HL-60/S4 (cell line): ENCODE data around the gene IGFL1.
"Not testable (repeated sequence)": the region's sequence is repeated elsewhere in the genome, so short reads cannot be mapped to it uniquely, and the experiment has no call there.

Source experiments
- in situ Hi-C: fragments of 300-500 bp; cut with MboI; formaldehyde crosslinking; loops from 2 replicates; pipeline ENCODE4 v1.14.3; 2022; ENCODE audit warnings: low sequenced_read_pairs

IGFL1 gene

DNA sequence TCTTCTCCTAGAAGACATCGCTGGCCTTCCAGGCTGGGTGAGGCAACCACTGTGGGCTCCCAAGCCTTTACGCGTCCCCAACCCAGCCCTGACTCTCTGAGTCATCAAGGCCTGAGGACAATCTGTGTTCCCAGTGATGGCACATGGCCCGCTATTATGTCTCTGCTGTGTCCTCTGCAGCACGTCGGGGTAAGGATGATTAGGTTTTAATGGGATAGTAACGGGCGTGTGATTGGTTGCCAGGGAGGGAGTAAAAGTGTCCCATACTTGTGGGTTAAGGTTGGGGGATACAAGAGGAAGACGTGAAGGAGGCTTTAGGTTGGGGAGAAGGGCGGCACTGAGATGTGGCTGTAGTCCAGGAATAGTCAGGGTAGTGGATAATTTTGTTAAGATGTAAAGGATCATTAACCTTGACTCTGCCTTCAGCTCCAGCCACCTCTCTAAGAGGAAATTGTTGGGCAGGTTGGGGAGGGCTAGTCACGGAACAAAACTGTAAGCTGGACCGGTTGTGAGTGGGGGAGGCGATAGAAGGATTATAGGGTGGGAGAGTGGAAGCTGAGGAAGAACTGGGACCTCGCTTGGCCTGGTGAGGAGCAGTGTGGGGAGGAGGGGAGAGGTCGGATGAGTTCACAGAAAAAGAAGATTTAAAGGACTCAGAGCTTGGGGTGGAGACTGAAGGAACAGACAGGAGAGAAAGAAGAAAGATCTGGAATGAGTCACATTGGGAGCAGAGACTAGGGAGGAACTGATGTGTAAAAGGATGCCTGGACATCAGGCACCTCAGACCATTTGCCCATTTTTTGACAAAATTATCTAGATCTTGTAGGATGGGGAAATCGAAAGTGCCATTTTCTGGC lies 27.9 kb upstream of the IGFL1 start:
- in situ Hi-C loops: no loop called here

DNA sequence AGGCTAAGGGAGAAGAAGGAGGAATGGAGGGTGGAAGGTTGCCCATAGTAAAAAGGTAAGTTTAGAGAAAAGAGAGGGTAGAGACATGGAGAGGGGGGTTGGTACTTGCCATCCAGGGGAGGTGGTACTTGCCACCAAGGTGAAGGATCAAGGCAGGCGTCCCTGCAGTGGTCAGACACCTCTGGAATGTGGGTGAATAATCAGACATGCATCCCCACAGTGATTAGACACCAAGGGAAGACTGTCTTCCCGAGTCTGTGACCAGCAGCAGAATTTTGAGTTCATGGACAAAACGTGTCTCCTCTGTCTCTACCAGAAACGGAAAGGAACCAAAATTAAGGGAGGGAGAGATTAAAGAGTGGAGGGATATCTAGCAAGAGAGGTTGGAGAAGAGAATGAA lies 27.1 kb upstream of the IGFL1 start:
- in situ Hi-C loops: no loop called here

DNA sequence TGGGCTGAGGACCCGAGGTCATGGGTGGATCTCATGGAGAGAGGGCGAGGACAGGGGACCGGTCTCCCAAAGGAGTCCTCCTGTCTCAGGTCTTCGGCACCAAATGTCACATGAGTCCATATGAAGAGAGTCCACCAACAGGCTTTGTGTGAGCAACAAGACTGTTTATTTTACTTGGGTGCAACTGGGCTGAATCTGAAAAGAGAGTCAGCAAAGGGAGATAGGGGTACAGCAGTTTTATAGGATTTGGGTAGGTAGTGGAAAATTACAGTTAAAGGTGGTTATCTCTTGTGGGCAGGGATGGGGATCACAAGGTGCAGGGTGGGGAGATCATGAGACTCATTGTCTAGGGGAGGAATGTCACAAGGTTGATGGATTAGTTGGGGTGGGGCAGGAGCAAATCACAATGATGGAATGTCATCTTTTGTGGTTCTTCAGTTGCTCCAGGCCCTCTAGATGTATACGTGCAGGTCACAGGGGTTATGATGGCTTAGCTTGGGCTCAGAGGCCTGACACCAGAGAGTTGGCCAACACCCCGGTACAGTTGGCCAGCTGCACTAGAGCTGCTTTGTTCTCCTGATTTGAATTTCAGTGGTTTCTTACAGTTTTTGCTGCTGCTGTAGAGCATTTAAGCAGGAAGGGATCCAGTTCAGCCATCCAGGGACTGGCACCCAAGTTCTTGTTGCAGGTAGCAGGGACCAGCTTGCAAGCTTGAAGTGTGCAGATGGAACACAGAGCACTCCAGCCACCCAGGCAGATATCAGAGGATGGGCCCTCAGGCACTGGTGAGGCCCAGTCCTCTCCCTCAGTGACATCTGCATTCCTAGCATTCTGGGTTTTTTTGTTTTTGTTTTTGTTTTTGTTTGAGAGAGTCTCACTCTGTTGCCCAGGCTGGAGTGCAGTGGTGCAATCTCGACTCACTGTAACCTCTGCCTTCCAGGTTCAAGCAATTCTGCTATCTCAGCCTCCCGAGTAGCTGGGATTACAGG lies 26.4 kb upstream of the IGFL1 start:
- in situ Hi-C loops: no loop called here

DNA sequence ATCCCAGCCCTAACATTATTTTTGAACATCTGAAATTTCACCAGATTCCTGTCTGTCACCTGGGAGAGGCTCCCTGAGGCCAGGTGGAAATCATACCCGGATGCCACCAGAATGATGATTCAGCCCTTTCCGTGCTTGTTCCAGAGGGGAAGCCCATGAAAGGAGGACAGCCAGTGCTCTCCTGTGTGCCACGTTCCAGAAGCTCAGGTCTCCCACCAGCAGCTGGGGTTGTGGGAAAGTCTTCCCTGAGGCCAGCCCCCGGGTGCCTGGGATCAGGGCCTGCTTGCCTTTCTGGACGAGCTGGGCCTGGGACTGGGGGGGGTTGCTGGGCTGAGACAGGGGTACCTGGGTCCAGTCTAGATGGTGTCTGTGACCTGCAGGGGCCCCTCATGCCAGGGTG lies 25.5 kb upstream of the IGFL1 start:
- in situ Hi-C loops: no loop called here

DNA sequence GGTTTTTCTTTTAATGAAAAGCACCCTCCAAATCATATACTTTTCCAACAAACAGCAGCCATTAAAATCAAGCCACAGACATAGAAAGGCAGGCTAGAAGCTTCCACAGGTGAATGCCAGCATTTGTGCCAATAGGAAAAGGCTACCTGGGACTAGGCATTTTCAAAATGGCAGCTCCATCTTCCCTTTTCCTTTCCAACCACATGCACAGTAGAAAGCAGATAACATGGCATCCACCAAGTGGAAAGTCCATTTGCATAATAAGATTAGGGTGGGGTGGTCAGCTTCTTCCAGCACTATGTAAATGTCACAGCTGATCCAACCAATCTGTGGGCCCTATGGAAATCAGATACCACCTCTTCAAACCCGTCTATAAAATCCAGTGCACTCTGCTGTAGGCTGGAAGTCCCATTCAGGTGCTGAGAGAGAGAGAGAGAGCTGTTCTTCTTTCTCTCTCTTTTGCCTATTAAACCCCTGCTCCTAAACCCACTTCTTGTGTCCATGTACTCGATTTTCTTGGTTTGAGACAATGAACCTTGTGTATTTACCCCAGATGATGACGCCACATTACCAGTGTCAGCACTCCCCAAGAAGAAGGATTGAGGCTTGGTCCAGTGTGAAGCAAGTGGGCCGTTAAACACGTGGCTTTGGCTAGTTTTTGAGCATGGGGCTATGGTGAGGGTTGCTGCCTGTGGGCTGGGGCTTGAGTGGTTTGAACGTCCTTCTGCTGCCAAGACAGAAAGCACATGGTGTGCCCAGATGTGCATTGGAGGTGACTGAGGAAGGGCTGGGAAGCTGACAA lies 24.2 kb upstream of the IGFL1 start:
- in situ Hi-C loops: no loop called here

DNA sequence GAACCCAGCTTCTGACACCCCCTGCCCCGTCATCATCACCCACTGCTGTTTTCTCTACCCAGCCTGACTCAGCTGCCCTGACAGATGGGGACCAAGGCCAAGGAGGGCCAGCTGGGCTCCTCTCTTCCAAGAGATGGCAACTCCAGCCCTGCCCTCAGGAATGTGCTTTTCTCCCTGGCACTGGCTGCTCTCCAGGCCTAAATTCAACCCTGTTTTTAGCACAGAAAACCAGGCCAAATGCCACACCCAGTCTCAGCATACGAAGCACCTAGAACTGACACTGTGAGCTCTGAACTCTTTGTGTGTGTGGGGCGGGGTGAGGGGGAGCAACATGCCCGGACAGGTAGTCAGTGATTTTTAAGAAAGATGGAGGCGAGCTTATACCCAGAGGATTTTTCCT lies 23.4 kb upstream of the IGFL1 start:
- in situ Hi-C loops: no loop called here

DNA sequence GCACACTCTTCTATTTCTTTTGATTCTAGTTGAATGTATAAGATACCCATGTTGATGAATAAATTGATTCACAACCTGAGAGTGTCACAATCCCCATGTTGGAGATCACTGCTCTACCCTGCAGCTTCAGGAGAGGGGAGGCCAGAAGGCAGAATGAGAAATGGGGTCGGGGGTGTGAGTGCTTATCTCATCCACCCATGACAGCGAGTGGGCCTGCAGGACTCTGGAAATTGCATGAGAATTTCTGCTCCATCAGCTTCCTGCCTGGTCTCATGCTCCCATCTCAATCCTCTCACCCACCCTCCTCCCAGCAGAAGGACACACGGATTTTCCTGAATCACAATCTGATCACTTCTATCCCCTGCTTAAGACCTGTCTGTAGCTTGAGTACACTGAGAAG lies 22.9 kb upstream of the IGFL1 start:
- in situ Hi-C loops: no loop called here

DNA sequence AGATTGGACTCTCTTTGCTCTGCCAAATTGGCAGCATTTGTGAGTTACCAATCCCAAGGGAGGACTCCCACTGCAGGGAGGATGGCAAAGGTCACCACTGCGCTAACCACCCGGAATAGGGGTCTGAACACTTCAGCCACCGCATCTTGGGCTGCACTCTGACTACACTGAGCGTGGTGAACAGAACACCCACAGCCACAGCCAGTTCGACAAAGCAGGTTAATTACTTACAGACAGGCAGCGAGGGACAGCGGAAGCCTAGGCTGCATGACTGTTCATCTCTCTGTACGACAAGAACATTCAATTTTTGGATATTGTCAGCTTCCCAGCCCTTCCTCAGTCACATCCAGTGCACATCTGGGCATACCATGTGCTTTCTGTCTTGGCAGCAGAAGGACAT lies 21.7 kb upstream of the IGFL1 start:
- in situ Hi-C loops: not testable (repeated sequence)

DNA sequence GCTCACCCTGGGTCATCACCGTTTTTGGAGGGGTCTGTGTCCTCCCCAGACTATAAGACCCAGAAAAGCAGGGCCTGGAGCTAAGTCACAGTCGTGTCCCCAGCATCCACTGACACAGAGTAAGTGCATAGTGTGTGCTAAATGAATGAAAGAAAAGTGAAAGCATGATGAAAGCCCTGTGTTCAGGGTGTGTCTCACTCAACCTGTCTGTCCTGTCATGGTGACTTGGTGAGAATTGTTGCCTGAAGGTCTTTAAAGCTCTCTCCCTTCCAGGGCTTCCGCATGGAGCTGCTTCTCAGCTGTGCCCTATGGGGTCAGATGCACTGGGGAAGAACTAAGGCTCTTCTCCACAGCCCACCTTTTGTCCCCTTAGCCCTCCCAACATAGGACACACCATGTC lies 20.5 kb upstream of the IGFL1 start:
- in situ Hi-C loops: no loop called here

DNA sequence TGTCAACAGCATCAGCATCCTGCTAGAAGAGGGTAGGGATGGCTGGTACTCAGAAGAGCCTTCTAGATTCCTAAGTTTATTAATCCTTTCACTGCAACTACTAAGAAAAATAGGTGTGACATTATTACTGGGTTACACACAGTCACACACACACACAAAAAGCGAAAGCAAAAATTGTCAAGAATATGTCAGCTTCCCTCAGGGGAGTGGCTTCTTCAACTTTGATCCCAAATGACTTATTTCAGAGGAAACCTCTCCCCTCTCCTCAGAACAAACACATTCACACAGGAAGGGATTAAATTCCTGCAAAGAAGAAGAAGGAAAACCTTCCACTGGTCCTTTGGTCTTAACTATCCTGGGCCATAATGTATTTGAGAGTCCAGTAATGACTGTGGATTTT lies 20.1 kb upstream of the IGFL1 start:
- in situ Hi-C loops: no loop called here

DNA sequence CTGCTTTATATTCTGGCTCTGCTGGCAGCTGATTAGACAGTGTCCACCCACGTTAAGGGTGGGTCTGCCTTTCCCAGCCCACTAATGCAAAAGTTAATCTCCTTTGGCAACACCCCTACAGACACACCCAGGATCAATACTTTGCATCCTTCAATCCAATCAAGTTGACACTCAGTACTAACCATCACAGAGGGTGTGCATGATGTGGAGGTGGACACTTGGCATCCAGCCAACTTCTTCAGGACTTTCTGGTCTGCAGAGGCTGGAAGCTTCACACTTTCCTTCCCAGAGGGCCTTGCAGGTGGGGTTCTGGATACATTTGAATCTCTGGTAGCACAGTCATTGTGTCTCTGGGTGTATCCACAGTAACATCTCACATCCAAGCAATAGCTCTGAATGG lies 18.9 kb upstream of the IGFL1 start:
- in situ Hi-C loops: no loop called here

DNA sequence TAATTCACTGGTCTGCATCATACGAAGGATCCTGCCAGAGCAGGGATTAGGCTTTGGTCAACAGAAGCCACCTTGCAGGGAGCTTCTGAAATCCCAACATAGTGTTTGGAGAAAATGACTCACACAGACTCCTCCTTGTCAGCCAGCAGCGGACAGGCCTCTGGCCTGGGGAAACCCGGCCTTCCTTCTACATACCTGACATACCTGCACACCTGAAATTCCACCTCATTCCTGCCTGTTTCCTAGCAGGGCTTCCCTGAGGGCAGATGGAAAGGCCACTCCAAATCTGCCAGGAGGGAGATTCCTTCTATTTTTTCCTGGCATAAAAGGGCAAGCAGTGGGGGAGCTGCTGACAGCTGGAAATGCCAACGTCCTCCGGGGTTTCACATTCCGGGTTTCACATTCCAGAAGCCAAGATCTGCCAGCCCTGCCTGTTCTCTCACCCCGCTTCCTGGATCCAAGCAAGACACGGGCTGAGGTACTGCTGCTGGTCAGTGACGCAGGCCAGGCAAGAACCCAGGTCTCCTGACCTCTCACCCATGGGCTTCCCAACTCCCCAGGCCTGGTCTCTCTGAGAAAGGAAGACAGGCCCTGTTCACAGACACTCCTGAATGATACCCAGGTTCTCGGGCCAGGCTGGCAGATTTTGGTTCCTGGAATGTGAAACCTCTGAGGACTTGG lies 18.2 kb upstream of the IGFL1 start:
- in situ Hi-C loops: no loop called here

DNA sequence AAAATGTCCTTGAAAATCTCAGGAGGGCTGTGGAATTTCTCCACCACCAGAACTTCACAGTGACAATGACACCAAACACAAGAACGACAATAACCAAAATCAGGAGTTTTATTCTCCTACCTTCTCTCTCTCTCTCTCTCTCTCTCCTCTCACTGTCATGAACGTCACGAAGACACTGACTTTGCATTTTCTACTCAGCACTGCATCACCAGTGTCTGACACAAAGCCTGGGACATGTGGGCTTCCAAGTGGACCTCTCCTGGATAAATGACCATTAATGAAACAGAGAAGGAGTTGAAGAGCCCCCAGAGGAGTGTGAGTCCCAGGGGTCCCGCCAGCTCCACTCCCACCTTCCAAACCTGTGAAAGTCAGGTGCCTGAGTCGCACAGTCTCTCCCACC lies 16.9 kb upstream of the IGFL1 start:
- in situ Hi-C loops: not testable (repeated sequence)

DNA sequence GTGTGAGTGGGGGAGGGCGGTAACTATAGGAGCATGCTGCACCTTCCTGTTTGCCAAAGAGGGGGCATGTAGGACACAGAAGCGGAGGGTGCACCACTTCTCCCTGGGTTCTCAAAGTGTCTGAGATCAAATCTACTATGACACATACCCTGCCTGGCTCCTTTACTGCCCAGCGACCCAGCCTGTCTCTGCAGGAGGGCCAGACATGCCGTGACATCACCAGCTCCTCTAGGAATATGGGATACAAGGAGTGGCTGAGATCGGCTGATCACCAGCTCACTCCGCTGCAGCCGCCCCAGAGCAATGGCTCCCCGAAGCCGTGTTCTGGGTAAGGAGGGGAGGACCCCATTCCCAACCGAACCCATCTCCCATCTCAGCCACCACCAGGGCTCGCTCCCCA lies 16.4 kb upstream of the IGFL1 start:
- in situ Hi-C loops: no loop called here

DNA sequence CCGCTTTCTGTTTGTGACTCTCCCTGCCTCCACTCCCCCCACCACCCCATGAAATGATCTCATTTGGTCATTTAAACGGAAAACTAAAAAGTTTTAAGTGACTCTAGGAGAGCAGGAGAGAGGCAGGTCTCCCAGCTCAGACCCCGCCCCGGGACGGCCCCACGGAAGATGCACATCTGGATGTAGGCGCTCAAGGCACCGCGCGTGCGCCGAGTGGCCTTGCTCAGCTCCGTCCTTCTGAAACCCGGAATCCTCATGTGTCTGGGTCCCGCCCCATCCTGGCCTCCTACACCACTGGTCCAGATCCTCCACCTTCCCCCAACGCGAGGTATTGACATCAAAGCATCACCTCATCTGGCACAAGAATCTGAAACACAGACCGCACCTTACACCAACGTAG lies 15.7 kb upstream of the IGFL1 start:
- in situ Hi-C loops: no loop called here

DNA sequence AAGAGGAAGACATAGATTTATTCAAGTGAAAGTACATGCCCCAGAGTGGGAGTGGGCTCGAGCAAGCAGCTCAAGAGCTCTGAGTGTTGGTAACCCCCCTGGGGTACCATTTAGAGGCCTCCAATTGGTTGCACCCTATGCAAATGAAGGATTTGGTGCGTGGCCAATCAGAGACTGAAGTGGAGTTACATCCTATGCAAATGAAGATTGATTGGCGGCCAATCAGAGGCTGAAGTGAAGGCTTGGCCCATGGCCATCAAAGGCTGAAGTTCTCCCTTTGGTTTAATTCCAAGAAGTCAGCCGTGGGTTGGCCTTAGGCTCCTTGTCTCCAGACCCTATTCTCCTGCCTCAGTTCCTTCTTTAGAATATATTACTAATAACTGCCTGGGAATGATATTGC lies 12.9 kb upstream of the IGFL1 start:
- in situ Hi-C loops: no loop called here

DNA sequence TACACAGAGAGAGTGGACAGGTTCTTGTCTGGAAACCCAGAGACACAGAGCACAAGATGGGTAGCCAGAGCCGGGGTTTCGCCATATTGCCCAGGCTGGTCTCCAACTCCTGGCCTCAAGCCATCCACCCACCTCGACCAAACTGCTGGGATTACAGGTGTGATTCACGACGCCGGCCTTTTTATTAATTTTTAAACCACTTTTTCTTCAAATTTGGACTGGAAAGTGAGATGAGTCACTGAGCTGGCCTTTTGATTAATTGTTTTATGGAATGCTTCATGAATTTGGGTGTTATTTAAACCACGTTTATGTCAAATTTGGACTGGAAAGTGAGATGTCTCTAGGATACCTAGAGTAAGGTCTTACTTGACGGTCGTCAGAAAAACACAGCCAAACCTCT lies 12.1 kb upstream of the IGFL1 start:
- in situ Hi-C loops: no loop called here

DNA sequence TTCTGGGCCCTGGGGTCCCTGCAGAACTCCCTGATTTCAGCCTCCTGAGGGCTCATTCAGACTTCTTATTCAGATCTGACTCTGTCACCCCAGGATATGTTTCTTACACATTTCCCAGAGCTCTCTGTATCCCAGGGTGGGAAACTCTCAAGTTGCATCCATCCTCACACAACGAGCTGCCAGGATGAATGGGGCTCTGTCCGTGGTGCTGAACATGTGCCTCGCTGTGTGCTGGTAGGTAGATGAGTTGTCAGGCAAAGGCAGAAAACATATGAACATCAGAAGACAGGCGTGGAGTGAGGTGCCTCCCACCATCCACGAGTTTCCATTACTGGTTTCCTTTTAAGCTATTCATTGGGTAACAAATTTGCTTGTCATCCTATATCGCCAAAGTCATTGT lies 11.4 kb upstream of the IGFL1 start:
- in situ Hi-C loops: no loop called here

DNA sequence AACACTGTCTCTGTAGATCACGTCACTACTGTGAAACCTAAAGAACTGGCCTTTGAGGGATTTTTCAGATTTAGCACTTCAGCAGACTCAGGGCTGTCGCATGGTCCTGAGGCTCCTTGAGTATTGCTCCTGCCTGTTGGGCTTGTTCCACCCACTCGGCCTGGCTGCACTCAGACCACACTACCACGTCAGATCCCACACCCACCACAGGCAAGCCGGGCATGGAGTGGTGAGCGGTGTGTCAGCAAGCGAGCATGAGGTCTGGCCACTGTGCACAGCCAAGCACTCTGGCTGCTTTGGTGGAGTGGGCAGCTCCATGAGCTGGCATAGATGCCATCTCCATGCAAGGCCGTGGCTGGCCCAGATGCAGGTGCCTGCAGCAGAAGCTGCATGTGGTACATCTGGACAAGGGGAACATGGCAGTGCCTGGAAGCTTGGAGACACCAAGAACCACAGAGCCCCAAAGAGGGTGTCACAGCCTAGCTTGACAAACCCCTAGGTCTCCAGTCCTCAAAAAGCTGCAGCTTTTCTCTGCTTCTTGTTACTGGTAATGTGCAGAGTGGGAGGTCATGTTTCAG lies 9.4 kb upstream of the IGFL1 start:
- in situ Hi-C loops: no loop called here

DNA sequence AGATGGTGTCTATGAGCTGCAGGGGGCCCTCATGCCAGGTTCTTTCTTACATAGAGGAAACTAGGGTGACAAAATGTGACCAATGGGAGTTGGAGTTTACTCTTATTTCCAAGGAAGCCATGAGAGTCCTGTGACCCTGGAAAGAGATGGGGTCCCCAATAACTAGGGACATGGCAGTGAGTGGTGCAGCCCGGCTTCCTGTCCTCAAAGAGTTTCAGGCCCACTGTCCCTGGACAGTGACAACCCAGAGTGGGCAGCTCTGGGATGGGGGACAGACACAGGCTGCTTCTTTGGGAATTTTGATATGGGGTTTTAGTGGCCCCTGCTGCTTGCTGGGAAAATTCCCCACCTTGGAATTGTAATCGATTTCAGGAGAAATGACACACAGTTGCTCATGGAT lies 8.4 kb upstream of the IGFL1 start:
- in situ Hi-C loops: no loop called here
